GM12878 (cell line): ENCODE results near the gene KIZ. TPM values are rescaled to one million over a fixed set of nuclear protein-coding genes. Genes with fewer than 3 reads are reported as not detected.

Experiments
- ATAC-seq: fragments of 200-7000 bp; cut with Tn5 transposase; 3 replicates; pipeline ENCODE4 v1.9.1; 2020; ENCODE audit warnings: mild to moderate bottlenecking, moderate library complexity
- BruUV-seq: library from RNA; stranded (reverse); fragments of 400-500 nt; replicated peaks from 2 replicates; lab custom pipeline; 2021; lab: Mats Ljungman, UMichigan
- CTCF ChIA-PET: fragments of 300-600 bp; sonication (Branson Sonifier 250); formaldehyde crosslinking; extraction: SDS; loops from one replicate; lab custom pipeline; 2021; ENCODE audit warnings: inconsistent platforms; lab: Yijun Ruan, JAX
- POLR2A ChIA-PET: fragments of 350-600 bp; formaldehyde crosslinking; extraction: SDS; loops from one replicate; lab custom pipeline; 2021; ENCODE audit warnings: inconsistent platforms; lab: Charles Lee
- RAD21 ChIA-PET: fragments of 300-600 bp; sonication (Branson Sonifier 250); formaldehyde crosslinking; loops from one replicate; lab custom pipeline; 2023; ENCODE audit warnings: antibody characterized with exemption; ENCODE audit not compliant: unreplicated experiment; lab: Charles Lee
- SMC1A ChIA-PET: fragments of 300-600 bp; sonication (Branson Sonifier 250); formaldehyde crosslinking; loops from one replicate; lab custom pipeline; 2023; ENCODE audit not compliant: unreplicated experiment, uncharacterized antibody; lab: Charles Lee
- DNase-seq: peaks from one replicate; pipeline ENCODE4 v3.0.0-alpha.2; 2011; ENCODE audit warnings: low read depth, low spot score
- FAIRE-seq: peaks from 3 replicates; lab custom pipeline; 2011; peaks lifted over from hg19 to GRCh38; lab: Jason Lieb, UNC
- H2AFZ ChIP-seq: 2 replicates; pipeline ENCODE4 v1.6.0; 2011; ENCODE audit warnings: low read depth, low read length, control low read depth; ENCODE audit not compliant: control insufficient read depth
- H3K27ac ChIP-seq: 2 replicates; pipeline ENCODE4 v1.5.1; 2011; ENCODE audit warnings: control low read depth; ENCODE audit not compliant: control insufficient read depth, insufficient read depth
- H3K27me3 ChIP-seq, 2 experiments: replicated peaks in 1 of 2; 2 replicates each; pipeline versions ENCODE4 v1.6.0 to v1.6.1; 2011; ENCODE audit warnings: low read length in 1 of 2; ENCODE audit not compliant: control insufficient read depth in 2 of 2, insufficient read depth in 2 of 2
- H3K36me3 ChIP-seq, 2 experiments: 2 replicates each; pipeline ENCODE4 v1.5.1; 2011; ENCODE audit warnings: low read length in 1 of 2; ENCODE audit not compliant: control insufficient read depth in 2 of 2, insufficient read depth in 2 of 2
- H3K4me1 ChIP-seq: 2 replicates; pipeline ENCODE4 v1.6.1; 2011; ENCODE audit warnings: mild to moderate bottlenecking, low read length, moderate library complexity, mixed read lengths; ENCODE audit not compliant: control insufficient read depth, insufficient read depth
- H3K4me2 ChIP-seq: 2 replicates; pipeline ENCODE4 v1.6.0; 2011; ENCODE audit warnings: control low read depth; ENCODE audit not compliant: control insufficient read depth, insufficient read depth
- H3K4me3 ChIP-seq: fragments of 200-600 bp; sonication (generic); 2 replicates; pipeline ENCODE4 v1.5.1; 2016
- H3K79me2 ChIP-seq: 2 replicates; pipeline ENCODE4 v1.6.0; 2011; ENCODE audit warnings: low read length; ENCODE audit not compliant: control insufficient read depth, insufficient read depth
- H3K9ac ChIP-seq: 2 replicates; pipeline ENCODE4 v1.8.0; 2011; ENCODE audit warnings: low read length, control low read depth, mixed read lengths; ENCODE audit not compliant: control insufficient read depth, insufficient read depth
- H3K9me3 ChIP-seq: replicated peaks from 3 replicates; pipeline ENCODE4 v1.5.1; 2011; ENCODE audit warnings: mild to moderate bottlenecking, low read length; ENCODE audit not compliant: control insufficient read depth, insufficient read depth
- H4K20me1 ChIP-seq: 2 replicates; pipeline ENCODE4 v1.6.0; 2011; ENCODE audit not compliant: control insufficient read depth, insufficient read depth
- BCL3 ChIP-seq: IDR thresholded peaks from 2 replicates; pipeline ENCODE4 v1.6.1; 2011; ENCODE audit warnings: borderline replicate concordance, low read depth, mild to moderate bottlenecking, moderate library complexity, low read length; ENCODE audit not compliant: insufficient read depth, poor library complexity, severe bottlenecking
- BMI1 ChIP-seq: fragments of 450-650 bp; IDR thresholded peaks from 2 replicates; pipeline ENCODE4 v1.6.1; 2016; ENCODE audit warnings: mild to moderate bottlenecking, moderate library complexity, borderline replicate concordance
- CHD2 ChIP-seq: IDR thresholded peaks from 2 replicates; pipeline ENCODE4 v1.6.1; 2011; ENCODE audit warnings: low read depth, low read length, improper control_type of control experiment, borderline replicate concordance
- HDGF ChIP-seq: fragments of 450-650 bp; IDR thresholded peaks from 2 replicates; pipeline ENCODE4 v1.6.1; 2016; ENCODE audit warnings: antibody characterized with exemption
- MEF2B ChIP-seq: fragments of 450-650 bp; IDR thresholded peaks from 2 replicates; pipeline ENCODE4 v1.6.1; 2018; ENCODE audit warnings: mild to moderate bottlenecking, moderate library complexity; ENCODE audit not compliant: partially characterized antibody, poor library complexity, severe bottlenecking
- MLLT1 ChIP-seq: fragments of 450-650 bp; IDR thresholded peaks from 2 replicates; pipeline ENCODE4 v1.6.1; 2016; ENCODE audit warnings: mild to moderate bottlenecking
- NFXL1 ChIP-seq: fragments of 450-650 bp; IDR thresholded peaks from 2 replicates; pipeline ENCODE4 v1.6.1; 2017; ENCODE audit warnings: antibody characterized with exemption, mild to moderate bottlenecking, borderline replicate concordance
- POLR2AphosphoS5 ChIP-seq: IDR thresholded peaks from 2 replicates; pipeline ENCODE4 v1.6.1; 2011; ENCODE audit warnings: mild to moderate bottlenecking, low read length, inconsistent platforms
- RCOR1 ChIP-seq: conservative IDR thresholded peaks from 2 replicates; pipeline ENCODE4 v1.6.1; 2012; ENCODE audit warnings: low read depth, low read length, improper control_type of control experiment
- SIN3A ChIP-seq: IDR thresholded peaks from 2 replicates; pipeline ENCODE4 v1.6.1; 2012; ENCODE audit warnings: low read depth, low read length, improper control_type of control experiment
- STAT3 ChIP-seq: IDR thresholded peaks from 2 replicates; pipeline ENCODE4 v1.6.1; 2011; ENCODE audit warnings: low read depth, low read length, improper control_type of control experiment
- TCF7 ChIP-seq: IDR thresholded peaks from 2 replicates; pipeline ENCODE4 v1.6.1; 2014; ENCODE audit warnings: antibody characterized with exemption, borderline replicate concordance
- ZNF24 ChIP-seq: fragments of 450-650 bp; IDR thresholded peaks from 2 replicates; pipeline ENCODE4 v1.6.1; 2017; ENCODE audit warnings: antibody characterized with exemption, mild to moderate bottlenecking
- ZNF687 ChIP-seq: fragments of 450-650 bp; IDR thresholded peaks from 2 replicates; pipeline ENCODE4 v1.6.1; 2017; ENCODE audit warnings: mild to moderate bottlenecking, moderate library complexity
- WGBS: methylation state at CpG from one replicate; pipeline ENCODE4 v1.1.6; 2016; ENCODE audit warnings: low lambda C conversion rate; ENCODE audit not compliant: insufficient replicate concordance, insufficient coverage; ENCODE audit errors: missing lambda C conversion rate; 5-methylcytosine and 5-hydroxymethylcytosine counted together
- in situ Hi-C: fragments of 300-500 bp; cut with MboI; formaldehyde crosslinking; loops from 9 replicates; pipeline ENCODE4 v1.14.3; 2018; ENCODE audit warnings: mixed read lengths
- intact Hi-C: fragments of 100-400 bp; cut with micrococcal nuclease; formaldehyde crosslinking; loops from one replicate; pipeline ENCODE4 v1.14.2; 2022; ENCODE audit not compliant: unreplicated experiment
- polyA plus RNA-seq, 11 experiments: library from polyadenylated mRNA; depleted of rRNA in 4 of 11; unstranded in 6 of 11; stranded (reverse) in 5 of 11; fragments of >200 nt; fragmentation: Nextera tagmentation in 4 of 11; fragmentation: Illumina TruSeq in 1 of 11; extraction: Ambion mirVana in 4 of 11; extraction: Trizol in 1 of 11; gene quantifications; 1 replicate in 1 of 11; 2 replicates in 10 of 11; pipeline versions ENCODE4 v1.2.1 to v1.2.3, GENCODE V29; 2011 to 2016; ENCODE audit warnings: inconsistent platforms in 2 of 11, missing spikeins in 2 of 11, low read depth in 1 of 11
- total RNA-seq, 4 experiments: library from RNA; depleted of rRNA in 3 of 4; stranded (reverse); fragments of >200 nt in 3 of 4; fragmentation: Illumina TruSeq in 1 of 4; extraction: Trizol in 1 of 4; gene quantifications; 2 replicates each; pipeline versions ENCODE4 v1.2.1 to v1.2.3, GENCODE V29; 2013 to 2021
- TF ChIP-seq, protein P1 (sequence below): fragments of 450-650 bp; IDR thresholded peaks from 2 replicates; pipeline ENCODE4 v1.6.1; 2016; ENCODE audit warnings: mild to moderate bottlenecking

Gene KIZ
- total and polyA plus RNA-seq, 10 of the 15 experiments (the other 5 are each of a cell fraction or from before 2014, with no cell fraction given) = 2.7 to 11.0 (median 7.3) TPM

GRCh38 chr20:21240394-21240793, 114.5 kb downstream of the KIZ start:
- CTCF ChIA-PET = interaction anchor here (1.3 kb wide), 2 partner anchors 265 to 332 kb away, joined by 3 to 6 read pairs; no protein-coding TSS in a partner anchor
- WGBS = 90% methylated on average over 9 of the region's 9 CpGs
- RAD21 ChIA-PET = interaction anchor here (1.0 kb wide), 1 partner anchor 265 kb away, joined by 3 read pairs; no protein-coding TSS in a partner anchor
- Histone ChIP-seq H3K4me3 (no peak overlapping the region), H3K27ac (no peak overlapping the region), H2AFZ (no peak overlapping the region), H3K4me1 (no peaks in the 10 kb centered on the region), H3K27me3 (no peaks in the 10 kb centered on the region), H3K36me3 (no peaks in the 10 kb centered on the region), H3K9me3 (no peaks in the 10 kb centered on the region), H4K20me1 (no peaks in the 10 kb centered on the region; the same call in 1 of the 2 replicates), H3K9ac (no peak overlapping the region), H3K4me2 (no peak overlapping the region), H3K79me2 (no peaks in the 10 kb centered on the region)
- intact Hi-C loops = no loop called here
- DNase-seq (no peak), FAIRE-seq (no peak), ATAC-seq (no peak)
- SMC1A ChIA-PET = interaction anchor here (1.3 to 1.4 kb wide), 2 partner anchors 263 kb away, joined by 3 read pairs; no protein-coding TSS in a partner anchor
- BruUV-seq = no TSS peak
- in situ Hi-C loops = no loop called here
- POLR2A ChIA-PET = no interaction called here
- no peak for TF ChIP-seq ZNF687
- no peak for TF ChIP-seq TCF7
- no peak for TF ChIP-seq BCL3
- TF ChIP-seq, protein P1, sequence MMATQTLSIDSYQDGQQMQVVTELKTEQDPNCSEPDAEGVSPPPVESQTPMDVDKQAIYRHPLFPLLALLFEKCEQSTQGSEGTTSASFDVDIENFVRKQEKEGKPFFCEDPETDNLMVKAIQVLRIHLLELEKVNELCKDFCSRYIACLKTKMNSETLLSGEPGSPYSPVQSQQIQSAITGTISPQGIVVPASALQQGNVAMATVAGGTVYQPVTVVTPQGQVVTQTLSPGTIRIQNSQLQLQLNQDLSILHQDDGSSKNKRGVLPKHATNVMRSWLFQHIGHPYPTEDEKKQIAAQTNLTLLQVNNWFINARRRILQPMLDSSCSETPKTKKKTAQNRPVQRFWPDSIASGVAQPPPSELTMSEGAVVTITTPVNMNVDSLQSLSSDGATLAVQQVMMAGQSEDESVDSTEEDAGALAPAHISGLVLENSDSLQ = no peak
- TF ChIP-seq SIN3A = no peak
- no peak for TF ChIP-seq MEF2B
- no peak for TF ChIP-seq ZNF24
- TF ChIP-seq POLR2AphosphoS5 = no peak
- TF ChIP-seq MLLT1 = no peak
- no peak for TF ChIP-seq RCOR1
- TF ChIP-seq CHD2 = no peak
- no peak for TF ChIP-seq HDGF
- no peak for TF ChIP-seq STAT3
- TF ChIP-seq NFXL1 = no peak
- no peak for TF ChIP-seq BMI1
